ENCODE data around the gene DNAAF5.

The DNAAF5 gene

GRCh38 chr7:818031-818699 lies 91.7 kb downstream of the DNAAF5 start:
- no peak for DNase-seq

- DNase-seq: no peak
Measured at GRCh38 chr7:820341-820740, 93.8 kb downstream of the DNAAF5 start.

GRCh38 chr7:821688-822087 lies 95.2 kb downstream of the DNAAF5 start:
- no peak for DNase-seq

GRCh38 chr7:822692-823276 lies 96.3 kb downstream of the DNAAF5 start:
- DNase-seq: no peak

- no peak for DNase-seq
Measured at GRCh38 chr7:823649-824048, 97.2 kb downstream of the DNAAF5 start.

- no peak for DNase-seq
Measured at GRCh38 chr7:824081-824480, 97.6 kb downstream of the DNAAF5 start.

- no peak for DNase-seq
Measured at GRCh38 chr7:824664-825063, 98.2 kb downstream of the DNAAF5 start.

GRCh38 chr7:825386-825785 lies 98.9 kb downstream of the DNAAF5 start:
- no peak for DNase-seq

- DNase-seq: no peak
Measured at GRCh38 chr7:826230-826917, 99.9 kb downstream of the DNAAF5 start.

GRCh38 chr7:828793-829561 lies 102.5 kb downstream of the DNAAF5 start:
- DNase-seq: no peak

GRCh38 chr7:830069-830468 lies 103.6 kb downstream of the DNAAF5 start:
- DNase-seq: no peak

- no peak for DNase-seq
Measured at GRCh38 chr7:831596-832166, 105.2 kb downstream of the DNAAF5 start.

- DNase-seq: no peak
Measured at GRCh38 chr7:832167-832967, 105.9 kb downstream of the DNAAF5 start, which contains the start of gene SUN1. Gene SUN1 (plus strand): TSS chr7:832476. CDS start chr7:832525, 49 bp downstream.

- DNase-seq: no peak
Measured at GRCh38 chr7:832968-833424, 106.5 kb downstream of the DNAAF5 start.

GRCh38 chr7:833601-834258 lies 107.2 kb downstream of the DNAAF5 start:
- DNase-seq: no peak

GRCh38 chr7:834277-834676 lies 107.8 kb downstream of the DNAAF5 start:
- DNase-seq: no peak

- DNase-seq: no peak
Measured at GRCh38 chr7:835021-835420, 108.5 kb downstream of the DNAAF5 start.

GRCh38 chr7:835485-836401 lies 109.2 kb downstream of the DNAAF5 start:
- DNase-seq: no peak

Measured in NCI-H1105 treated with DMSO at 0.1 percent for 48 hours (cell line).